GM12878 (cell line): ENCODE data around the gene VPS29. TPM values are rescaled to one million over a fixed set of nuclear protein-coding genes. Genes with fewer than 3 reads are reported as not detected.

Experiments
- E2F8 ChIP-seq: fragments of 450-650 bp; IDR thresholded peaks from 2 replicates; pipeline ENCODE4 v1.6.1; 2018; ENCODE audit warnings: mild to moderate bottlenecking, low read depth, moderate library complexity; ENCODE audit not compliant: partially characterized antibody
- polyA plus RNA-seq, 11 experiments: library from polyadenylated mRNA; depleted of rRNA in 4 of 11; unstranded in 6 of 11; stranded (reverse) in 5 of 11; fragments of >200 nt; fragmentation: Nextera tagmentation in 4 of 11; fragmentation: Illumina TruSeq in 1 of 11; extraction: Ambion mirVana in 4 of 11; extraction: Trizol in 1 of 11; gene quantifications; 1 replicate in 1 of 11; 2 replicates in 10 of 11; pipeline versions ENCODE4 v1.2.1 to v1.2.3, GENCODE V29; 2011 to 2016; ENCODE audit warnings: inconsistent platforms in 2 of 11, missing spikeins in 2 of 11, low read depth in 1 of 11
- small RNA-seq: library from RNA; depleted of rRNA; stranded (forward); fragments of <200 nt; gene quantifications from one replicate; pipeline ENCODE3, GENCODE V24; 2014
- total RNA-seq, 4 experiments: library from RNA; depleted of rRNA in 3 of 4; stranded (reverse); fragments of >200 nt in 3 of 4; fragmentation: Illumina TruSeq in 1 of 4; extraction: Trizol in 1 of 4; gene quantifications; 2 replicates each; pipeline versions ENCODE4 v1.2.1 to v1.2.3, GENCODE V29; 2013 to 2021

Gene VPS29
- total and polyA plus RNA-seq, 10 of the 15 experiments (the other 5 are each of a cell fraction or from before 2014, with no cell fraction given): 65.3 to 405 (median 206) TPM

GRCh38 chr12:110444455-110444854 lies 57.5 kb downstream of the VPS29 start (continued):
- no peak for TF ChIP-seq E2F8

Small RNAs within 50 kb of the gene (small RNA-seq; reads per million reads assigned to genes)
- not detected for gene RF00278

Other genes starting within 250 kb of the VPS29 start
Only the 7 nearest of the 10 such genes appear.
- gene ANAPC7, start 98.4 kb downstream of the VPS29 start, total RNA-seq (2014; rRNA removed): 55.0 and 69.0 TPM in 2 replicates
- gene ANAPC7, start 98.4 kb downstream of the VPS29 start, total RNA-seq (2014; rRNA removed; fragmentation: Illumina TruSeq; extraction: Trizol): 58.6 and 62.7 TPM in 2 replicates
- 55.2 and 57.2 TPM in 2 replicates for gene ANAPC7, start 98.4 kb downstream of the VPS29 start, total RNA-seq (2021)
- gene ANAPC7, start 98.4 kb downstream of the VPS29 start, polyA plus RNA-seq (2011; rRNA removed): 59.9 and 69.6 TPM in 2 replicates
- 57.3 and 79.8 TPM in 2 replicates for gene ANAPC7, start 98.4 kb downstream of the VPS29 start, polyA plus RNA-seq (2014; fragmentation: Illumina TruSeq; extraction: Trizol)
- gene ANAPC7, start 98.4 kb downstream of the VPS29 start, polyA plus RNA-seq (2014; fragmentation: Nextera tagmentation; extraction: Ambion mirVana): 10 to 100 TPM; 24.5 to 30.1 TPM
- gene ANAPC7, start 98.4 kb downstream of the VPS29 start, polyA plus RNA-seq (2014; rRNA removed): 71.0 and 73.7 TPM in 2 replicates
- gene ANAPC7, start 98.4 kb downstream of the VPS29 start, polyA plus RNA-seq (2016; fragmentation: Nextera tagmentation; extraction: Ambion mirVana): 10 to 100 TPM; 69.7 to 77.9 TPM
- gene ARPC3, start 51.8 kb downstream of the VPS29 start, total RNA-seq (2014; rRNA removed): 266 and 304 TPM in 2 replicates
- gene ARPC3, start 51.8 kb downstream of the VPS29 start, total RNA-seq (2014; rRNA removed; fragmentation: Illumina TruSeq; extraction: Trizol): 629 and 646 TPM in 2 replicates
- 283 and 287 TPM in 2 replicates for gene ARPC3, start 51.8 kb downstream of the VPS29 start, total RNA-seq (2021)
- 81.6 and 122 TPM in 2 replicates for gene ARPC3, start 51.8 kb downstream of the VPS29 start, polyA plus RNA-seq (2011; rRNA removed)
- gene ARPC3, start 51.8 kb downstream of the VPS29 start, polyA plus RNA-seq (2014; fragmentation: Illumina TruSeq; extraction: Trizol): 516 and 683 TPM in 2 replicates
- 100 to 1,000 TPM; 635 to 890 TPM for gene ARPC3, start 51.8 kb downstream of the VPS29 start, polyA plus RNA-seq (2014; fragmentation: Nextera tagmentation; extraction: Ambion mirVana)
- 165 and 171 TPM in 2 replicates for gene ARPC3, start 51.8 kb downstream of the VPS29 start, polyA plus RNA-seq (2014; rRNA removed)
- 100 to 1,000 TPM; 612 to 643 TPM for gene ARPC3, start 51.8 kb downstream of the VPS29 start, polyA plus RNA-seq (2016; fragmentation: Nextera tagmentation; extraction: Ambion mirVana)
- 27.1 and 35.5 TPM in 2 replicates for gene GPN3, start 33.9 kb downstream of the VPS29 start, total RNA-seq (2014; rRNA removed)
- gene GPN3, start 33.9 kb downstream of the VPS29 start, total RNA-seq (2014; rRNA removed; fragmentation: Illumina TruSeq; extraction: Trizol): 43.5 and 46.3 TPM in 2 replicates
- gene GPN3, start 33.9 kb downstream of the VPS29 start, total RNA-seq (2021): 45.5 and 46.8 TPM in 2 replicates
- gene GPN3, start 33.9 kb downstream of the VPS29 start, polyA plus RNA-seq (2011; rRNA removed): 60.7 and 76.5 TPM in 2 replicates
- gene GPN3, start 33.9 kb downstream of the VPS29 start, polyA plus RNA-seq (2014; fragmentation: Illumina TruSeq; extraction: Trizol): 42.4 and 50.8 TPM in 2 replicates
- 10 to 100 TPM; 76.9 to 78.7 TPM for gene GPN3, start 33.9 kb downstream of the VPS29 start, polyA plus RNA-seq (2014; fragmentation: Nextera tagmentation; extraction: Ambion mirVana)
- 29.1 and 31.5 TPM in 2 replicates for gene GPN3, start 33.9 kb downstream of the VPS29 start, polyA plus RNA-seq (2014; rRNA removed)
- 100 to 1,000 TPM; 110 to 117 TPM for gene GPN3, start 33.9 kb downstream of the VPS29 start, polyA plus RNA-seq (2016; fragmentation: Nextera tagmentation; extraction: Ambion mirVana)
- 31.2 and 35.8 TPM in 2 replicates for gene FAM216A, start 33.3 kb downstream of the VPS29 start, total RNA-seq (2014; rRNA removed)
- gene FAM216A, start 33.3 kb downstream of the VPS29 start, total RNA-seq (2014; rRNA removed; fragmentation: Illumina TruSeq; extraction: Trizol): 31.3 and 34.6 TPM in 2 replicates
- gene FAM216A, start 33.3 kb downstream of the VPS29 start, total RNA-seq (2021): 17.5 and 23.7 TPM in 2 replicates
- 44.3 and 72.6 TPM in 2 replicates for gene FAM216A, start 33.3 kb downstream of the VPS29 start, polyA plus RNA-seq (2011; rRNA removed)
- 34.0 and 40.0 TPM in 2 replicates for gene FAM216A, start 33.3 kb downstream of the VPS29 start, polyA plus RNA-seq (2014; fragmentation: Illumina TruSeq; extraction: Trizol)
- gene FAM216A, start 33.3 kb downstream of the VPS29 start, polyA plus RNA-seq (2014; fragmentation: Nextera tagmentation; extraction: Ambion mirVana): 10 to 100 TPM; 15.0 to 36.0 TPM
- 35.2 and 41.3 TPM in 2 replicates for gene FAM216A, start 33.3 kb downstream of the VPS29 start, polyA plus RNA-seq (2014; rRNA removed)
- gene FAM216A, start 33.3 kb downstream of the VPS29 start, polyA plus RNA-seq (2016; fragmentation: Nextera tagmentation; extraction: Ambion mirVana): 10 to 100 TPM; 47.5 to 48.3 TPM
- 0.87 and 1.1 TPM in 2 replicates for gene RAD9B, start 220 bp upstream of the VPS29 start, total RNA-seq (2014; rRNA removed)
- gene RAD9B, start 220 bp upstream of the VPS29 start, total RNA-seq (2014; rRNA removed; fragmentation: Illumina TruSeq; extraction: Trizol): 1.1 TPM in 2 replicates
- gene RAD9B, start 220 bp upstream of the VPS29 start, total RNA-seq (2021): 0.88 and 2.0 TPM in 2 replicates
- 1.7 and 4.0 TPM in 2 replicates for gene RAD9B, start 220 bp upstream of the VPS29 start, polyA plus RNA-seq (2011; rRNA removed)
- gene RAD9B, start 220 bp upstream of the VPS29 start, polyA plus RNA-seq (2014; fragmentation: Illumina TruSeq; extraction: Trizol): 1.4 and 1.9 TPM in 2 replicates
- gene RAD9B, start 220 bp upstream of the VPS29 start, polyA plus RNA-seq (2014; fragmentation: Nextera tagmentation; extraction: Ambion mirVana): 1 to 10 TPM; 1.2 to 2.0 TPM
- gene RAD9B, start 220 bp upstream of the VPS29 start, polyA plus RNA-seq (2014; rRNA removed): 1.4 and 1.7 TPM in 2 replicates
- gene RAD9B, start 220 bp upstream of the VPS29 start, polyA plus RNA-seq (2016; fragmentation: Nextera tagmentation; extraction: Ambion mirVana): 1 to 10 TPM in 1 of 2 experiments, under 1 TPM in 1; 0.54 to 1.3 TPM
- 8.3 and 9.1 TPM in 2 replicates for gene PPTC7, start 81.2 kb upstream of the VPS29 start, total RNA-seq (2014; rRNA removed)
- 13.4 and 13.9 TPM in 2 replicates for gene PPTC7, start 81.2 kb upstream of the VPS29 start, total RNA-seq (2014; rRNA removed; fragmentation: Illumina TruSeq; extraction: Trizol)
- 31.0 and 31.4 TPM in 2 replicates for gene PPTC7, start 81.2 kb upstream of the VPS29 start, total RNA-seq (2021)
- gene PPTC7, start 81.2 kb upstream of the VPS29 start, polyA plus RNA-seq (2011; rRNA removed): 69.6 and 89.2 TPM in 2 replicates
- 29.8 and 37.9 TPM in 2 replicates for gene PPTC7, start 81.2 kb upstream of the VPS29 start, polyA plus RNA-seq (2014; fragmentation: Illumina TruSeq; extraction: Trizol)
- gene PPTC7, start 81.2 kb upstream of the VPS29 start, polyA plus RNA-seq (2014; fragmentation: Nextera tagmentation; extraction: Ambion mirVana): 1 to 10 TPM; 5.0 to 8.9 TPM
- 24.8 and 25.9 TPM in 2 replicates for gene PPTC7, start 81.2 kb upstream of the VPS29 start, polyA plus RNA-seq (2014; rRNA removed)
- 10 to 100 TPM in 1 of 2 experiments, 1 to 10 TPM in 1; 4.0 to 11.3 TPM for gene PPTC7, start 81.2 kb upstream of the VPS29 start, polyA plus RNA-seq (2016; fragmentation: Nextera tagmentation; extraction: Ambion mirVana)
- 15.3 and 15.6 TPM in 2 replicates for gene TCTN1, start 112.0 kb upstream of the VPS29 start, total RNA-seq (2014; rRNA removed)
- gene TCTN1, start 112.0 kb upstream of the VPS29 start, total RNA-seq (2014; rRNA removed; fragmentation: Illumina TruSeq; extraction: Trizol): 15.3 and 16.6 TPM in 2 replicates
- 11.5 and 13.8 TPM in 2 replicates for gene TCTN1, start 112.0 kb upstream of the VPS29 start, total RNA-seq (2021)
- gene TCTN1, start 112.0 kb upstream of the VPS29 start, polyA plus RNA-seq (2011; rRNA removed): 16.7 and 18.6 TPM in 2 replicates
- gene TCTN1, start 112.0 kb upstream of the VPS29 start, polyA plus RNA-seq (2014; fragmentation: Illumina TruSeq; extraction: Trizol): 12.9 and 21.2 TPM in 2 replicates
- 10 to 100 TPM in 1 of 2 experiments, 1 to 10 TPM in 1; 8.8 to 10.2 TPM for gene TCTN1, start 112.0 kb upstream of the VPS29 start, polyA plus RNA-seq (2014; fragmentation: Nextera tagmentation; extraction: Ambion mirVana)
- 15.4 and 20.3 TPM in 2 replicates for gene TCTN1, start 112.0 kb upstream of the VPS29 start, polyA plus RNA-seq (2014; rRNA removed)
- 10 to 100 TPM; 16.7 to 23.5 TPM for gene TCTN1, start 112.0 kb upstream of the VPS29 start, polyA plus RNA-seq (2016; fragmentation: Nextera tagmentation; extraction: Ambion mirVana)